Neural crest cell (in vitro differentiated cells): ENCODE data around the gene NT5M. TPM values are rescaled to one million over a fixed set of nuclear protein-coding genes. Genes with fewer than 3 reads are reported as not detected.

Experiments used
- DNase-seq: peaks from one replicate; pipeline ENCODE4 v3.0.0; 2021; ENCODE audit warnings: low read depth, mixed read lengths, low spot score
- H3K27ac Mint-ChIP-seq: one replicate; pipeline ENCODE4 v1.8.0; 2021; ENCODE audit warnings: mild to moderate bottlenecking, mixed read lengths; ENCODE audit not compliant: unreplicated experiment
- H3K27me3 Mint-ChIP-seq: 2 replicates; pipeline ENCODE4 v1.8.0; 2021; ENCODE audit warnings: low read depth, mild to moderate bottlenecking, mixed read lengths
- H3K36me3 Mint-ChIP-seq: 2 replicates; pipeline ENCODE4 v1.8.0; 2021; ENCODE audit warnings: low read depth, mild to moderate bottlenecking, mixed read lengths
- H3K4me1 Mint-ChIP-seq: 2 replicates; pipeline ENCODE4 v1.8.0; 2021; ENCODE audit warnings: mixed read lengths
- H3K4me3 Mint-ChIP-seq: one replicate; pipeline ENCODE4 v1.8.0; 2021; ENCODE audit warnings: mild to moderate bottlenecking, mixed read lengths
- H3K9me3 Mint-ChIP-seq: 2 replicates; pipeline ENCODE4 v1.8.0; 2021; ENCODE audit warnings: mixed read lengths
- total RNA-seq: library from RNA; stranded (reverse); gene quantifications from 2 replicates; pipeline ENCODE4 v1.2.1, GENCODE V29; 2021
- TF ChIP-seq, protein P1 (sequence below): fragments of 200-600 bp; sonication (generic); conservative IDR thresholded peaks from 2 replicates; pipeline ENCODE4 v1.5.0; 2021; ENCODE audit warnings: antibody characterized with exemption, mild to moderate bottlenecking

Gene NT5M
- total RNA-seq, 1 donor from 2014 or later, result 10.3 TPM

DNA sequence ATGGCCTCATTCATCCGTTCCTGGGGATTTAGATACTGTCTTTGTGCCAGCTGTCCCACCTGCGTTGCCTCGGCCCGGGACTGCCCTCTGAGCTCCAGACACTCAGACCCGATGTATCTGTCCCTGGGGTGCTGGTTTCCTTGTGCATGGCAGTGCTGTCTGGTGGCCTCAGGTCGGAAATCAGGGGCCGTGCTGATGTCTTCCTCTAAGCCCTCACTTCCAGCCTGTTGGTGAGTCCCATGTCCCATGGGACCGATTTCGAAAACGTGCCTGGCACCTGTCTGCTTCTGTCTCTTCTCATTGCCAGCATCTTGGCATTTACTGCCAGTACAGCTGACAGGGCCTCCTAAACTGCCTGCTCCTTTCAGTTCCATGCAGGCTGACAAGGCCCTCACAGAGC lies 22.1 kb downstream of the NT5M start:
- DNase-seq, result no peak
- Mint-ChIP-seq H3K36me3 (no peaks in the 10 kb centered on the region), H3K4me3 (no peak overlapping the region), H3K27me3 (no peaks in the 10 kb centered on the region), H3K27ac (no peak overlapping the region), H3K9me3 (no peaks in the 10 kb centered on the region), H3K4me1 (peaks cover 11% of the 10 kb centered on the region)
- TF ChIP-seq, protein P1, sequence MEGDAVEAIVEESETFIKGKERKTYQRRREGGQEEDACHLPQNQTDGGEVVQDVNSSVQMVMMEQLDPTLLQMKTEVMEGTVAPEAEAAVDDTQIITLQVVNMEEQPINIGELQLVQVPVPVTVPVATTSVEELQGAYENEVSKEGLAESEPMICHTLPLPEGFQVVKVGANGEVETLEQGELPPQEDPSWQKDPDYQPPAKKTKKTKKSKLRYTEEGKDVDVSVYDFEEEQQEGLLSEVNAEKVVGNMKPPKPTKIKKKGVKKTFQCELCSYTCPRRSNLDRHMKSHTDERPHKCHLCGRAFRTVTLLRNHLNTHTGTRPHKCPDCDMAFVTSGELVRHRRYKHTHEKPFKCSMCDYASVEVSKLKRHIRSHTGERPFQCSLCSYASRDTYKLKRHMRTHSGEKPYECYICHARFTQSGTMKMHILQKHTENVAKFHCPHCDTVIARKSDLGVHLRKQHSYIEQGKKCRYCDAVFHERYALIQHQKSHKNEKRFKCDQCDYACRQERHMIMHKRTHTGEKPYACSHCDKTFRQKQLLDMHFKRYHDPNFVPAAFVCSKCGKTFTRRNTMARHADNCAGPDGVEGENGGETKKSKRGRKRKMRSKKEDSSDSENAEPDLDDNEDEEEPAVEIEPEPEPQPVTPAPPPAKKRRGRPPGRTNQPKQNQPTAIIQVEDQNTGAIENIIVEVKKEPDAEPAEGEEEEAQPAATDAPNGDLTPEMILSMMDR, result no peak

GRCh38 chr17:17325816-17326215 lies 22.6 kb downstream of the NT5M start:
- no peak for DNase-seq
- H3K27me3 Mint-ChIP-seq, result no peaks in the 10 kb centered on the region
- no peaks in the 10 kb centered on the region for H3K36me3 Mint-ChIP-seq
- no peak overlapping the region for H3K4me3 Mint-ChIP-seq
- H3K27ac Mint-ChIP-seq, result peak overlapping the region; percentile 35
- TF ChIP-seq, protein P1, result no peak
- peaks cover 11% of the 10 kb centered on the region for H3K4me1 Mint-ChIP-seq
- H3K9me3 Mint-ChIP-seq, result no peaks in the 10 kb centered on the region

DNA sequence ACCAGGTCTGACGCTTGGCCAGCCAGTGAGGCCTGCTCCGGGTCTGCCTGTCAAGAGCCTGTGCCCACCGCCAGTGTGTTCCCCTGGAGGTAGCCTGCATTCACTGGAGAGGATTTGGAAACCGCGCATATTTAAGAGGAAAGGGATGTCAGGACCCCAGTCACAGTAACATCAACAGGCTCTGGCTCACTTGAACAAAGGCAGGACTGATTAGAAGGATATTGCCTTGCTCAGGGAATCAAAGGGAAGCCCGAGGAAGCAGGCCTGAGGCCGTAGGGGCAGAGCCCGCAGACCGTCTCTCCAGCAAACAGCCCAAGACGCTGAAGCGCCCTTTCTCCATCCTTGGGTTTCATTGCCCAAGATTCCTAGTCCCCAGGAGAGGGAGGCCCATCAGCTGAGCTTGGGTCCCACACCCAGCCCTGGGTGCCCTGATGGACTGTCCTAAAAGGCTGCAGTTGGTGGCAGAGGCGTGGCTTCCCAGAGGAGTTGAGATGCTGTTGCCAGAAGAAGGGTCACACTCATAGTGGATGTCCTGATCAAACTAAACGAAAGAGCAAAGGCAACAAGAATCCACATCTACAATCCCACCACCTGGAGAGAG lies 23.2 kb downstream of the NT5M start:
- Mint-ChIP-seq H3K36me3 (no peaks in the 10 kb centered on the region), H3K4me3 (no peak overlapping the region), H3K27ac (no peak overlapping the region), H3K9me3 (no peaks in the 10 kb centered on the region), H3K4me1 (peaks cover 11% of the 10 kb centered on the region), H3K27me3 (no peaks in the 10 kb centered on the region)
- no peak for DNase-seq
- TF ChIP-seq, protein P1, result no peak

GRCh38 chr17:17328251-17328650 lies 25.1 kb downstream of the NT5M start:
- H3K36me3 Mint-ChIP-seq, result no peaks in the 10 kb centered on the region
- H3K27ac Mint-ChIP-seq, result no peak overlapping the region
- H3K4me1 Mint-ChIP-seq, result peaks cover 11% of the 10 kb centered on the region
- H3K4me3 Mint-ChIP-seq, result no peak overlapping the region
- no peaks in the 10 kb centered on the region for H3K27me3 Mint-ChIP-seq
- no peaks in the 10 kb centered on the region for H3K9me3 Mint-ChIP-seq
- TF ChIP-seq, protein P1, result no peak
- no peak for DNase-seq

- TF ChIP-seq, protein P1, result no peak
- Mint-ChIP-seq H3K27me3 (no peaks in the 10 kb centered on the region), H3K36me3 (no peaks in the 10 kb centered on the region), H3K4me3 (no peak overlapping the region), H3K4me1 (no peaks in the 10 kb centered on the region), H3K27ac (no peak overlapping the region), H3K9me3 (no peaks in the 10 kb centered on the region)
- no peak for DNase-seq
These were observed 38.3 kb downstream of the NT5M start for GRCh38 chr17:17341452-17341851.
